ENCODE results near the gene PRR14.

The PRR14 gene

GRCh38 chr16:30677931-30678585 lies 27.3 kb downstream of the PRR14 start:
- TF ChIP-seq CTCF (IDR thresholded peaks at IDR 0.05; ENCODE audit: borderline replicate concordance, insufficient read depth, low read depth, low read length), result no peak
- no peak overlapping the region for H3K4me3 ChIP-seq (ENCODE audit: low read depth, low read length)

GRCh38 chr16:30678586-30678970 lies 27.8 kb downstream of the PRR14 start:
- H3K4me3 ChIP-seq (ENCODE audit: low read depth, low read length), result no peak overlapping the region
- TF ChIP-seq CTCF (IDR thresholded peaks at IDR 0.05; ENCODE audit: borderline replicate concordance, insufficient read depth, low read depth, low read length), result no peak

- TF ChIP-seq CTCF (IDR thresholded peaks at IDR 0.05; ENCODE audit: borderline replicate concordance, insufficient read depth, low read depth, low read length), result no peak
- H3K4me3 ChIP-seq (ENCODE audit: low read depth, low read length), result no peak overlapping the region
Measured at GRCh38 chr16:30680326-30680725, 29.6 kb downstream of the PRR14 start.

- TF ChIP-seq CTCF (IDR thresholded peaks at IDR 0.05; ENCODE audit: borderline replicate concordance, insufficient read depth, low read depth, low read length), result no peak
Measured at GRCh38 chr16:30688701-30689100, 37.9 kb downstream of the PRR14 start.

GRCh38 chr16:30691907-30692306 lies 41.1 kb downstream of the PRR14 start:
- no peak overlapping the region for H3K4me3 ChIP-seq (ENCODE audit: low read depth, low read length)
- TF ChIP-seq CTCF (IDR thresholded peaks at IDR 0.05; ENCODE audit: borderline replicate concordance, insufficient read depth, low read depth, low read length), result no peak

More at GRCh38 chr16:30688701-30689100, 37.9 kb downstream of the PRR14 start:
- no peak overlapping the region for H3K4me3 ChIP-seq (ENCODE audit: low read depth, low read length)

GRCh38 chr16:30692396-30693064 lies 41.8 kb downstream of the PRR14 start:
- H3K4me3 ChIP-seq (ENCODE audit: low read depth, low read length), result no peak overlapping the region
- TF ChIP-seq CTCF (IDR thresholded peaks at IDR 0.05; ENCODE audit: borderline replicate concordance, insufficient read depth, low read depth, low read length), result no peak
